Kidney (tissue), 22 donors: Measurements from ENCODE around the gene MTMR2. TPM values are rescaled to one million over a fixed set of nuclear protein-coding genes. Genes with fewer than 3 reads are reported as not detected.

Source experiments
- DNase-seq, 5 donors: peaks; one replicate each; pipeline ENCODE4 v3.0.0-alpha.2; 2013 to 2020
- FAIRE-seq: peaks from 2 replicates; lab custom pipeline; 2012; peaks lifted over from hg19 to GRCh38; lab: Jason Lieb, UNC
- H3K27ac ChIP-seq, 2 donors: one replicate each; pipeline ENCODE4 v1.7.0; 2013; ENCODE audit warnings: low read depth in 2 of 2, low read length in 2 of 2, inconsistent platforms in 1 of 2
- H3K27me3 ChIP-seq: one replicate; pipeline ENCODE4 v1.7.1; 2013; ENCODE audit warnings: low read length, inconsistent platforms; ENCODE audit not compliant: control insufficient read depth, insufficient read depth
- H3K36me3 ChIP-seq, 3 donors: one replicate each; pipeline versions ENCODE4 v1.7.0 to v1.7.1; 2013; ENCODE audit warnings: low read length in 3 of 3, control low read depth in 1 of 3, inconsistent platforms in 1 of 3; ENCODE audit not compliant: insufficient read depth in 3 of 3, control insufficient read depth in 2 of 3
- H3K4me1 ChIP-seq, 3 donors: one replicate each; pipeline versions ENCODE4 v1.7.0 to v1.7.1; 2013; ENCODE audit warnings: low read length in 3 of 3, inconsistent platforms in 1 of 3, low read depth in 1 of 3; ENCODE audit not compliant: control insufficient read depth in 2 of 3, insufficient read depth in 2 of 3
- H3K4me3 ChIP-seq, 3 donors: one replicate each; pipeline versions ENCODE4 v1.7.0 to v1.8.1; 2013; ENCODE audit warnings: low read length in 3 of 3, control low read depth in 1 of 3, inconsistent platforms in 1 of 3
- H3K9ac ChIP-seq, 3 donors: one replicate each; pipeline versions ENCODE4 v1.7.0 to v1.7.1; 2013; ENCODE audit warnings: low read length in 3 of 3, control low read depth in 1 of 3, inconsistent platforms in 1 of 3
- H3K9me3 ChIP-seq, 3 donors: one replicate each; pipeline versions ENCODE4 v1.7.0 to v1.7.1; 2013; ENCODE audit warnings: low read length in 3 of 3, control low read depth in 1 of 3, inconsistent platforms in 1 of 3; ENCODE audit not compliant: control insufficient read depth in 2 of 3, insufficient read depth in 1 of 3
- CTCF ChIP-seq: IDR thresholded peaks from 3 replicates; pipeline ENCODE4 v1.5.1; 2012; ENCODE audit warnings: mild to moderate bottlenecking, moderate library complexity, borderline replicate concordance; ENCODE audit not compliant: insufficient read depth; ENCODE audit errors: extremely low read depth
- intact Hi-C: fragments of 100-400 bp; cut with DNase I; formaldehyde crosslinking; loops from one replicate; pipeline ENCODE4 v1.11.1; 2022
- long read RNA-seq, 10 donors: library from polyadenylated mRNA in 1 of 10; unstranded in 1 of 10; transcript quantifications; one replicate each; pipeline ENCODE4 v2.0.0 and lab custom pipeline, GENCODE V29; 2021 to 2026
- polyA plus RNA-seq: library from polyadenylated mRNA; stranded (reverse); fragments of 350-450 nt; fragmentation: Illumina TruSeq; extraction: RNeasy Lipid Tissue Mini Kit (QIAGEN cat#74804); gene quantifications from one replicate; pipeline ENCODE4 v1.2.3, GENCODE V29; 2014; ENCODE audit warnings: low read depth, low replicate concordance; ENCODE audit not compliant: insufficient read depth
- total RNA-seq: library from RNA; stranded (reverse); fragmentation: NEBNext Ultra II Directional; extraction: Animal tissue kit (Norgen Biotek cat#: 25700); gene quantifications from one replicate; pipeline ENCODE4 v1.2.1, GENCODE V29; 2021
- donor health status: control.
- donor health status: control.
- donor health status: control.
- donor health status: control.
- donor health status: control.
- donor health status: DM: yes; HTN: yes; CAD: no.
- donor health status: Normal renal cell carcinoma (clear cell type).

The MTMR2 gene
- total RNA-seq (37.4 TPM), polyA plus RNA-seq (17.4 TPM)
- long read RNA-seq, donor 1, partial matches to known transcripts: 0 of 5 reads
- long read RNA-seq, donor 1, other reads (novel, unspliced or antisense): 0 of 5 reads
- long read RNA-seq, donor 2, full-length matches to known transcripts: 5 of 5 reads
- long read RNA-seq, donor 2, partial matches to known transcripts: 0 of 5 reads
- long read RNA-seq, donor 2, other reads (novel, unspliced or antisense): 0 of 5 reads
- long read RNA-seq, donor 3, partial matches to known transcripts: 0 of 2 reads
- long read RNA-seq, donor 3, other reads (novel, unspliced or antisense): 0 of 2 reads
- long read RNA-seq, donor 4, full-length matches to known transcripts: 2 of 2 reads
- long read RNA-seq, donor 4, partial matches to known transcripts: 0 of 2 reads
- long read RNA-seq, donor 4, other reads (novel, unspliced or antisense): 0 of 2 reads
- long read RNA-seq, donor 5: 0 reads
- long read RNA-seq, donor 6, full-length matches to known transcripts: 5 of 5 reads
- long read RNA-seq, donor 6, partial matches to known transcripts: 0 of 5 reads
- long read RNA-seq, donor 6, other reads (novel, unspliced or antisense): 0 of 5 reads
- long read RNA-seq, donor 7, full-length matches to known transcripts: 18 of 44 reads
- long read RNA-seq, donor 7, partial matches to known transcripts: 4 of 44 reads
- long read RNA-seq, donor 7, other reads (novel, unspliced or antisense): 22 of 44 reads
- long read RNA-seq, donor 8, full-length matches to known transcripts: 2 of 2 reads
- long read RNA-seq, donor 8, partial matches to known transcripts: 0 of 2 reads
- long read RNA-seq, donor 8, other reads (novel, unspliced or antisense): 0 of 2 reads
- long read RNA-seq, donor 9, full-length matches to known transcripts: 3 of 3 reads
- long read RNA-seq, donor 9, partial matches to known transcripts: 0 of 3 reads
- long read RNA-seq, donor 9, other reads (novel, unspliced or antisense): 0 of 3 reads
- long read RNA-seq, donor 10, full-length matches to known transcripts: 3 of 3 reads
- long read RNA-seq, donor 10, partial matches to known transcripts: 0 of 3 reads
- long read RNA-seq, donor 10, other reads (novel, unspliced or antisense): 0 of 3 reads

GRCh38 chr11:95923728-95924413 lies at the start of gene MTMR2:
MTMR2 (minus strand) TSS chr11:95924107; CDS start chr11:95923954, 153 bp downstream.
- intact Hi-C loops: no loop called here
- Histone ChIP-seq H3K4me3 (peak within 1 kb of the TSS; percentile 87 to 93 (median 87)), H3K9ac (peak within 1 kb of the TSS; percentile 76 to 99 (median 90)), H3K36me3 (no peaks in the 10 kb centered on the region), H3K9me3 (no peaks in the 10 kb centered on the region), H3K27me3 (no peaks in the 10 kb centered on the region), H3K27ac (peak within 1 kb of the TSS; percentile 93 to 96), H3K4me1 (peaks cover 0 to 5% (median 3%) of the 10 kb centered on the region in 3 donors)
- FAIRE-seq: no peak
- peak; percentile 86 to 93 (median 92) for DNase-seq
- no peak for TF ChIP-seq CTCF

GRCh38 chr11:95972060-95972459 lies 48.2 kb upstream of the MTMR2 start:
- intact Hi-C loops: no loop called here
- H3K27me3 ChIP-seq: no peaks in the 10 kb centered on the region
- H3K9me3 ChIP-seq: no peaks in the 10 kb centered on the region
- TF ChIP-seq CTCF: no peak
- FAIRE-seq: no peak
- no peaks in the 10 kb centered on the region for H3K36me3 ChIP-seq
- H3K27ac ChIP-seq: no peak overlapping the region
- no peaks in the 10 kb centered on the region for H3K4me1 ChIP-seq
- H3K4me3 ChIP-seq: no peak overlapping the region
- H3K9ac ChIP-seq: no peak overlapping the region
- peak in 3 of 5 donors; percentile 12 to 69 (median 24) for DNase-seq

GRCh38 chr11:95968585-95968984 lies 44.7 kb upstream of the MTMR2 start:
- Histone ChIP-seq H3K27me3 (no peaks in the 10 kb centered on the region), H3K9me3 (no peaks in the 10 kb centered on the region), H3K4me3 (no peak overlapping the region), H3K9ac (no peak overlapping the region), H3K4me1 (no peaks in the 10 kb centered on the region), H3K36me3 (no peaks in the 10 kb centered on the region), H3K27ac (no peak overlapping the region)
- DNase-seq (no peak), FAIRE-seq (no peak)
- peak; percentile 2 for TF ChIP-seq CTCF
- intact Hi-C loops: no loop called here
